ENCODE measurements around the gene EHMT2. TPM values are rescaled to one million over a fixed set of nuclear protein-coding genes. Genes with fewer than 3 reads are reported as not detected.

Gene EHMT2
- total RNA-seq, 2 experiments from 2014 or later, result 55.4 to 56.8 TPM

GRCh38 chr6:31882344-31882743 lies 15.2 kb downstream of the EHMT2 start:
- ATAC-seq (no peak), DNase-seq (no peak)
- Mint-ChIP-seq H3K36me3 (ENCODE audit: low read depth) (peaks cover 46% of the 10 kb centered on the region), H3K4me3 (no peak overlapping the region), H3K27ac (no peak overlapping the region), H3K27me3 (no peaks in the 10 kb centered on the region), H3K9me3 (no peaks in the 10 kb centered on the region), H3K4me1 (ENCODE audit: low read depth) (no peaks in the 10 kb centered on the region)
- TF ChIP-seq CTCF (IDR thresholded peaks at IDR 0.05), result no peak
- ChIA-PET CTCF (no interaction called here), POLR2A (interaction anchor here (0.9 kb wide), 1 partner anchor 15 kb away, joined by 3 read pairs; the partner anchor contains the start of gene EHMT2)
- intact Hi-C loops (cut with micrococcal nuclease), result no loop called here

DNA sequence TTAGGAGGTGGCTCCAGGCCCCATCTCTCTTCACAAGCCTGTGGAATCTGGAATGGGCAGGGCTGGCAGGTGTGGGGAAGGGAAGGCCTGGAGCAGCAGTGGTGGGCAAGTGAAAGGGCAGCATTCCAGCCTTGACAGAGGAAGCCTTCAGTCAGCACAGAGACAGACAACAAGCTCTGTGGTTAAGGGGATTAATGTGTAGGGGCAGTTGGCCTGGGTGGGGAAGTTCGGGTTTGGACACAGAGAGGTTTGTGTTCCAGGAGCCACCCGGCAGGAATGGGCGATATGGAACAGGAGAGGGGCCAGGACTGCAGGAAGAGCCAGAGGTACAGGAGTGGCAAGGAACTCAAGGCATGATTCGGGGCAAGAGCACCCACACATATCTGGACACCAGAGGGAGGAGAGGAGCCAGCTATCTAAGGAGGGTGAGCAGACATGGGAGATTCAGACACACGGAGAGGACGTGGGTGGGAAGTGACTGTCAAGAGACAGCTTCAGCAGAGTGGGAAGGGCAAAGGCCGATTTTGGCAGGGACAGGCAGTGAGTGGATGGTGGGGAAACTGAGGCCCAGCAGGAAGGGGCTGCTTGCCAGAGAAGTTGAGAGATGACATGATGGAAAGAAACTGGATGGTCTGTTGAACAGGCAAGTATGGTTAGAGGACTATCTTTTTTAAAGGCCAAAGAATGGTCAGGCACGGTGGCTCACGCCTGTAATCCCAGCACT lies 16.2 kb downstream of the EHMT2 start:
- no peaks in the 10 kb centered on the region for H3K4me1 Mint-ChIP-seq (ENCODE audit: low read depth)
- CTCF ChIA-PET, result no interaction called here

DNA sequence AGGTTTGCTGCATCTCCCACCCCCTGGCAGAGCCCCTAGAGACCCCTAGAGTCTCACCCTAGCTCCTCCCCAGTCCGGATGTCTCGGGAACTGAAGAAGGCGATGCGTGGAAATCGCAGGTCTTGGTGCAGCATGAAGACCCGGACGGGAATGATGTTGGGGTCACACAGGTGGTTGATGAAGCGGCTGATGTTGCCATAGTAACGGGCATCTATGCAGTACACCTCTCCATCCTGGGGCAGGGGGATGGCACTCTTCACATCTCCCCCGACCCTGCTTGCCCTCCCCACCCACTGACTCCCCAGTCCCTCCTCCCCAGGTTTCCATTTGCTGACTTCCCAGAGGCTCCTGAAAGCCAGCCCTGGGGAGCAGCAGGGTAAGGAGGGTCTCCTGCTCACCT lies 16.9 kb downstream of the EHMT2 start:
- no peak for DNase-seq
- no peaks in the 10 kb centered on the region for H3K27me3 Mint-ChIP-seq
- H3K4me1 Mint-ChIP-seq (ENCODE audit: low read depth), result no peaks in the 10 kb centered on the region
- no peaks in the 10 kb centered on the region for H3K9me3 Mint-ChIP-seq
- no peak for ATAC-seq
- TF ChIP-seq CTCF (IDR thresholded peaks at IDR 0.05), result no peak
- intact Hi-C loops (cut with micrococcal nuclease), result no loop called here
- peaks cover 40% of the 10 kb centered on the region for H3K36me3 Mint-ChIP-seq (ENCODE audit: low read depth)
- H3K4me3 Mint-ChIP-seq, result no peak overlapping the region
- POLR2A ChIA-PET, result interaction anchor here (0.6 to 1.2 kb wide), 3 partner anchors 12 to 228 kb away, joined by 3 read pairs; partner anchors contain the start of gene BAG6
- CTCF ChIA-PET, result interaction anchor here (1.3 kb wide), 1 partner anchor 72 kb away, joined by 4 read pairs; no protein-coding TSS in a partner anchor
- no peak overlapping the region for H3K27ac Mint-ChIP-seq

More for the DNA sequence above, 16.2 kb downstream of the EHMT2 start:
- ATAC-seq, result no peak
- no peak overlapping the region for H3K27ac Mint-ChIP-seq
- peaks cover 44% of the 10 kb centered on the region for H3K36me3 Mint-ChIP-seq (ENCODE audit: low read depth)
- POLR2A ChIA-PET, result no interaction called here
- no peaks in the 10 kb centered on the region for H3K27me3 Mint-ChIP-seq
- DNase-seq, result no peak
- no peaks in the 10 kb centered on the region for H3K9me3 Mint-ChIP-seq
- intact Hi-C loops (cut with micrococcal nuclease), result no loop called here
- no peak for TF ChIP-seq CTCF (IDR thresholded peaks at IDR 0.05)
- H3K4me3 Mint-ChIP-seq, result no peak overlapping the region

- H3K36me3 Mint-ChIP-seq (ENCODE audit: low read depth), result peaks cover 35% of the 10 kb centered on the region
- CTCF ChIA-PET, result interaction anchor here (1.3 kb wide), 1 partner anchor 72 kb away, joined by 4 read pairs; no protein-coding TSS in a partner anchor
Observed at GRCh38 chr6:31879901-31880300, 17.6 kb downstream of the EHMT2 start.

More at GRCh38 chr6:31879901-31880300, 17.6 kb downstream of the EHMT2 start:
- POLR2A ChIA-PET, result interaction anchor here (0.6 to 1.2 kb wide), 3 partner anchors 11 to 228 kb away, joined by 3 read pairs; partner anchors contain the start of gene BAG6
- no peak overlapping the region for H3K27ac Mint-ChIP-seq
- intact Hi-C loops (cut with micrococcal nuclease), result no loop called here
- H3K4me1 Mint-ChIP-seq (ENCODE audit: low read depth), result no peaks in the 10 kb centered on the region
- no peaks in the 10 kb centered on the region for H3K9me3 Mint-ChIP-seq
- ATAC-seq (no peak), DNase-seq (no peak)
- H3K4me3 Mint-ChIP-seq, result no peak overlapping the region
- no peak for TF ChIP-seq CTCF (IDR thresholded peaks at IDR 0.05)
- no peaks in the 10 kb centered on the region for H3K27me3 Mint-ChIP-seq
